HG03045 (cell line): ENCODE measurements around the gene PPM1B.
"Not testable (repeated sequence)": the region's sequence is repeated elsewhere in the genome, so short reads cannot be mapped to it uniquely, and the experiment has no call there.

Experiments used
- ATAC-seq: cut with Tn5 transposase; IDR thresholded peaks from one replicate; pipeline ENCODE4 v1.9.1; 2021; ENCODE audit warnings: mild to moderate bottlenecking, moderate library complexity; ENCODE audit not compliant: unreplicated experiment

PPM1B gene

GRCh38 chr2:44155666-44156446 lies 12.8 kb upstream of the PPM1B start:
- ATAC-seq = no peak

DNA sequence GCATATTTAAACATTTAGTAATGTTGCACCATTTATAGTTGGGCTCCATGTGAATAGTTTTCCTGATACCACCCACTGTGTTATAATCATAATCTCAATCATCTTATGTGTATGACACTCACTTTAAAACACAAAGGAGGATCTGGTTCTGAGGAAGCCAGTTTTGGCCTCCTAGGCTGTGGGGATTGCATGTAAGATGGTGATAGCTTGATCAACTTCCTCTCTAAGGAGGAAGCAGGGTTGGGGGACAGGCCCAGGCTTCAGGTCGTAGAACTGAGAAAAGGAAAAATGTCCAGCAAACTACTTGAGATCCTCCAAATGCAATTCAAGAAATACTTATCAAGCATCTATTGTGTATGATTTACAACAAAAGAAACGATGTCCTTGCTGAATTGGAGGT lies 4.9 kb upstream of the PPM1B start:
- no peak for ATAC-seq

DNA sequence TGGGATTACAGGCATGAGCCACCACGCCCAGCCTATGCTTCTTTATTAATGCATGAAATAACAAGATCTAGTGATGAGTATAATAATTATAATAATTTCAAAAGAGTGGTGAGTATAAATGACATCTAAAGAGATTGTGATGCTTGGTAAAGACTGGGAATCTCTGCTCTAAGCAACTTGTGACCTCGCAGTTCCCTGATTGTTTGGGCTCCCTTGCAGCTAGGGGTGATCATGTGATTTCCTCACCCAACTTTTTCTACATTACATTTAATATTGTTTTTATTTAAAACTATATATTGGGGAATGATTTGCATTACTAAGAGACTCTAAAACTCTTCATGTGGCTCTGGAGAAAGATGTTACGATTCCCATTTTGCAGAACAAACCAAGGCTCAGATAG lies 4.1 kb upstream of the PPM1B start:
- no peak for ATAC-seq

- no peak for ATAC-seq
Observed at GRCh38 chr2:44166096-44166495, 2.6 kb upstream of the PPM1B start.

DNA sequence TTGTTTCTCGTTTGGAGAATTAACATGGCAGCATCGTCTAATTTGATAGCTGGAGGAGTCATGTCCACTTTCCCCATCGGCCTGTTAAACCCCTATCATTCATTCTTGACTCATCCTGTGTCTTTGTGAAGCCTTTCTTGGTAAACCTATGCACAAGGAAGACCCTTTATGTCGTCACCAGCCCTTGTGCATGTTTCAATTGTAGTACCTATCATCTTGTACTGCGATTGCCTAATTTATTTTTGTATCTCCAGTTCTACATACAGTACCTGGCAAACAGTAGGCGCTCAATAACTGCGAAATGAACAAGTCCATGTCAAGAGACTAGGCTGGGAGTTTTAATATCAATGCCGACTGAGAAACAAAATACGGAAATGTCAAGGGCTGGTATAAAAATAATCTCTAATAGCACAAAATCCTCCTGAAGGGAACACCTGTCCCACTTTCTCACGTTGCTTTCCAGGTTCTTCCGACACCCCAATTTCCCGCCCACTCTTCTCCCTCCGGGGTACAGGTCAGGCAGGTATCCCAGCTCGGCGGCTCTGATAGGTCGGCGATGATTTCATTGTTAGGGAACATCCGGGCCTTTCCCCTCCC lies 1.3 kb upstream of the PPM1B start:
- no peak for ATAC-seq

DNA sequence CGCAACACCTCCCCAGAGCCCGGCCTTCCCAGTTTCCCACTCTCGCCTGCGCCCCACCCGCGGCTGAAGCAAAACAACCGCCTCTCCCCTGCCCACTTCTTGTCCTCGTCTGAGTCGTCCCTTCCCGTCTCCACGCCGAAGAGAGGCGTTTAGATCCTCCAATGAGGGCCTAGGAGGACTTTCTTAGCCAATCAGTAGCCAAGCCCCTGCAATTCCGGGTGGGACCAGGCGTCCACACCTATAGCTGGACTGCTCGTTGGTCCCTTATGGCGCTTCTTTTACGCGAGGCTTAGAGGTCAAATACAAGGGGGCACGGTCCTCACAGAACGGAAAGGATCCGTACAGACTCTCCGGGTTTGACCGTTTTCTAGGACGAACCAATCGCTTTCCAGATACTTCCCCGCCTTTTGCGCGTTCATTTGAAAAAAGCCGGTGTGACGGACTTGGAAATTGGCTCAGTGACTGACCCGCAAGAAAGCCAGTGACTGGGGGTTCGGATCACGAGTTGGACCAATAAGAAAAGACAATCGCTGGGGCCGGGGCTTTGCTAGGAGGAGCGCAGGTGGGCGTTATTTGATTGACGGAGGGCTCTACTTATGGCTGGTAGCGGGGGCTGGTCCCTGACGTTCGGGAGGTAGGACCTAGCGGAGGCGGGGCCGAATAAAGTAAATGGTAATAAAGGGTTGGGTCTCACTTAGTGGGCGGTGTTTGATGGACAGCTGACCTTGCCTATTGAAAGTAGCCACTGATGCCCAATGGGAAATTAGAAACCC lies 581 bp upstream of the PPM1B start:
- peak; percentile 80 for ATAC-seq

GRCh38 chr2:44169155-44169898 lies 652 bp downstream of the PPM1B start:
- peak; percentile 8 for ATAC-seq

- ATAC-seq = no peak
Observed at GRCh38 chr2:44170311-44170717, 1.6 kb downstream of the PPM1B start.

DNA sequence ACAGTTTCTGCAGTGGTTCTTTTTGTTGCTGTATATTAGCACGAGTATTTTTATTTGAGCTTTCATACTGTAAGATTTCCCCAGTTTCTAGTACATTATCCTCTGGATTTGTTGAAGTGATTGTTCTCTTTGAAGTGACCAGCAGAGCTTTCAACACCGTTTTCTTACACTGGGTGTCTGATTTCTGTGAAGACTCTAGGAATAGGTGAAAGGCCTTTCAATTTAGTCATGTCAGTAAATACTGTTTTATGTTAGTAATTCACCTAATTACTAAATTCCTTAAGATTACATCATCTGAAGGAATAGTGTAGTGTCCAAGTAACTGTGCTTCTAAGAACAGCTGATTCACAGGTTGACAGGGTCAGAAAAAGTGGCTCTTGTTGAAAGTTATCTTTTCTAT lies 2.3 kb downstream of the PPM1B start:
- ATAC-seq = no peak

DNA sequence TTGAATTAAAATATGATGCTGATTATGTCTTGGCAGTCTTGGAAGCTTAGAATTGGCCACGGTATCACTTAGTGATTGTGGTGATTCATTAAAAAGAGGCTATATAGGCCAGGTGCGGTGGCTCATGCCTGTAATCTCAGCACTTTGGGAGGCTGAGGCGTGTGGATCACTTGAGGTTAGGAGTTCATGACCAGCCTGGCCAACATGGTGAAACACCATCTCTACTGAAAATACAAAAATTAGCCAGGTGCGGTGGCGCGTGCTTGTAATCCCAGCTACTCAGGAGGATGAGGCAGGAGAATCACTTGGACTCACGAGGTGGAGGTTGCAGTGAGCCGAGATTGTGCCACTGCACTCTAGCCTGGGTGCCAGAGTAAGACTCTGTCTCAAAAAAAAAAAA lies 2.8 kb downstream of the PPM1B start:
- ATAC-seq = not testable (repeated sequence)

GRCh38 chr2:44172576-44172975 lies 3.9 kb downstream of the PPM1B start:
- ATAC-seq = no peak

- no peak for ATAC-seq
Observed at GRCh38 chr2:44178950-44179349, 10.3 kb downstream of the PPM1B start.

DNA sequence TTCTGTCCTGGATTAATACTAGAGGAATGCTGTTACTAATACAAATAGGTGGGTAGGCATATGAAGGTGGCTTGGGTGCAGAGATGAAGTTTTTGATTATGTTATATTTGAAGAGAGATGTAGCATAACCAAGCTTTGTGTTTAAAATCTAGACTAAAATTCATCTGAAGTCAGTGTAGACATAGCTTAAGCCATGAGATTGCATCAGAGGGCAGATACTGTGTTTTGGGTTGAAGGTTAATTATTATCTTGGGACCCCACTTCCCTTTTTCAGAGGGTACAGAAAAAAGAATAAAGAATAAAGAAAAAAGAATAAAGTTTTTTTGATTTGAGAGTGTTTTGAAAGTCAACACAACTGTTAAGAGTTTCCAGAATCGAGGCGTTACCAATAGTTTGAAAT lies 13.0 kb downstream of the PPM1B start:
- no peak for ATAC-seq

DNA sequence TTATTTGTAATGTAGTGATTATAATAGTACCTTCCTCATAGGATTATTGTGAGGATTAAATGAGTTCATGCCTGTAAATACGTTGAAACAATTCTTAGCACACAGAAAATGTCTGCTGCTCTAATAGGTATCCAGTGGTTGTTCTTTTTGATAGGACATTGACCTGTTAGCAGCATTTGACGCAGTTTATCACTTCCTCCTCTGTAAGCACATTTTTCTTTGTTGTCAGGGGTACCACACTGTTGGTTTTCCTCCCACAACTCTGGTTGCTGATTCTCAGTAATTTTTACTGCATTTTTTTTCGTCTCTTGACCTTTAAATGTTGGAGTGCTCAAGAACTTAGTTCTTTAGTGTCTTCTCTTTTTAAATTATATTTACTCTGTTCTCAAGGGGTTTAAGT lies 15.4 kb downstream of the PPM1B start:
- no peak for ATAC-seq

GRCh38 chr2:44186810-44187209 lies 18.1 kb downstream of the PPM1B start:
- ATAC-seq = no peak

- ATAC-seq = no peak
Observed at GRCh38 chr2:44187251-44187650, 18.6 kb downstream of the PPM1B start.

GRCh38 chr2:44188696-44189095 lies 20.0 kb downstream of the PPM1B start:
- no peak for ATAC-seq

- ATAC-seq = no peak
Observed at GRCh38 chr2:44189104-44189503, 20.4 kb downstream of the PPM1B start.

DNA sequence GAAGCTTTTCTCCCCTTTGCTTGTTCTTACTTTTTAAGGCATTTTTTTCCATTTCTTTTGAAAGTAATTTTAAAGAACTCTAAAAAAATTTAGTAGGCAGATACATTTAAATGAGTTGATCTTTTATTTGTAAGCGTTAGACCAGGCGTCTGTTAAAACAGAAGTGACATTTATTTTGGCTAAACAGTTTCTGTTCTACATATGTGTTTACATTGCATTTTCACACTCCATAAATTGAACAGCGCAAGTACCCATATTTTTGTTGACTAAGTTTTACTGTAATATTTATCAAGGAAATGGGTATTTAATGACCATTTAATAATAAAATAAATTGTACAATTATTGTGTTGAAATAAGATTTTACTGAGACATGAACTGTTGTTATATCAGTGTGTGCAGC lies 21.9 kb downstream of the PPM1B start:
- no peak for ATAC-seq

DNA sequence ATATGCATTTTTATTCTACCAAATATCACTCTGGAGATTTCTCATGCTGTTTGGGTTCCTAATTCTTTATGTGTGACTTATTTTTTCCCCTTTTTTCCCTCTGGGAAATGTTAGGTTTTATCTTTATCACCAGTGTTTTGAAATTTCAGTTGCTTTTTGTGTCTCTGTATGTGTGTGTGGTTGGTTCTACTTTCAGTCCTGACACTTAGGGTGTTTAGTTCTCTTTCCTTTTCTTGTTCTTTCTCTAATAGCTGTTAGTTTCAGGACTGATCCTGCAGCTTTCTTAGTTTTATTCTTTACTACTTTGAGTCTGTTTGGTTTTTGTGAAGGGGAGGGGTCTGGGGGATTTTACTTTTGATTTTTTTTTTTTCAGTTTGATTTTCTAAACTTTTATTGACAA lies 23.1 kb downstream of the PPM1B start:
- ATAC-seq = peak; percentile 87

GRCh38 chr2:44192646-44193045 lies 24.0 kb downstream of the PPM1B start:
- no peak for ATAC-seq
